Endothelial cell of umbilical vein (primary cell): ENCODE results near the gene HBM. TPM values are rescaled to one million over a fixed set of nuclear protein-coding genes. Genes with fewer than 3 reads are reported as not detected.

Experiments used
- BruUV-seq: library from RNA; stranded (reverse); fragments of 400-500 nt; replicated peaks from 2 replicates; lab custom pipeline; 2021; lab: Mats Ljungman, UMichigan
- CTCF ChIA-PET: fragments of 300-600, 350-600 bp; sonication (Branson Sonifier 250); formaldehyde crosslinking; loops from one replicate; lab custom pipeline; 2021; ENCODE audit warnings: antibody characterized with exemption, inconsistent platforms; lab: Charles Lee
- POLR2A ChIA-PET: fragments of 300-600, 350-600 bp; sonication (Branson Sonifier 250); formaldehyde crosslinking; loops from one replicate; lab custom pipeline; 2021; ENCODE audit warnings: antibody characterized with exemption, inconsistent platforms; lab: Charles Lee
- DNase-seq: peaks from one replicate; pipeline ENCODE4 v3.0.0-alpha.2; 2011; ENCODE audit warnings: low read depth, low spot score
- FAIRE-seq: peaks from 2 replicates; lab custom pipeline; 2011; peaks lifted over from hg19 to GRCh38; lab: Jason Lieb, UNC
- H2AFZ ChIP-seq: 2 replicates; pipeline ENCODE4 v1.6.0; 2012; ENCODE audit warnings: low read depth, low read length, control low read depth, inconsistent platforms
- H3K27ac ChIP-seq: 2 replicates; pipeline ENCODE4 v1.5.1; 2011; ENCODE audit warnings: low read depth, mild to moderate bottlenecking, control low read depth, low read length, moderate library complexity; ENCODE audit not compliant: insufficient read depth
- H3K27me3 ChIP-seq, 2 experiments: 2 replicates each; pipeline versions ENCODE4 v1.6.0 to v1.6.1; 2011; ENCODE audit warnings: low read length in 2 of 2, mixed read lengths in 1 of 2; ENCODE audit not compliant: control insufficient read depth in 2 of 2, insufficient read depth in 2 of 2
- H3K36me3 ChIP-seq, 2 experiments: 2 replicates in 1 of 2; 3 replicates in 1 of 2; pipeline ENCODE4 v1.5.1; 2011; ENCODE audit warnings: low read length in 2 of 2, mild to moderate bottlenecking in 1 of 2, moderate library complexity in 1 of 2; ENCODE audit not compliant: control insufficient read depth in 2 of 2, insufficient read depth in 2 of 2; ENCODE audit errors: extremely low read depth in 1 of 2
- H3K4me1 ChIP-seq: 3 replicates; pipeline ENCODE4 v1.5.1; 2011; ENCODE audit warnings: mild to moderate bottlenecking, low read length; ENCODE audit not compliant: control insufficient read depth, insufficient read depth; ENCODE audit errors: extremely low read depth
- H3K4me2 ChIP-seq: 2 replicates; pipeline ENCODE4 v1.6.1; 2011; ENCODE audit warnings: low read length, control low read depth, mixed read lengths; ENCODE audit not compliant: insufficient read depth
- H3K4me3 ChIP-seq, 3 experiments: fragments of 200-600 bp in 1 of 3; sonication (generic), shearing (Covaris generic) in 1 of 3; replicated peaks in 1 of 3; 2 replicates each; pipeline ENCODE4 v1.5.1; 2011 to 2016; ENCODE audit warnings: control low read depth in 3 of 3, low read length in 3 of 3, mild to moderate bottlenecking in 2 of 3, inconsistent platforms in 1 of 3, low read depth in 1 of 3, moderate library complexity in 1 of 3; ENCODE audit not compliant: insufficient read depth in 1 of 3
- H3K79me2 ChIP-seq: 2 replicates; pipeline ENCODE4 v1.6.0; 2012; ENCODE audit warnings: low read length, inconsistent platforms; ENCODE audit not compliant: control insufficient read depth, insufficient read depth
- H3K9ac ChIP-seq: replicated peaks from 2 replicates; pipeline ENCODE3; 2011; ENCODE audit warnings: low read length, control low read depth; ENCODE audit not compliant: insufficient read depth; ENCODE audit errors: extremely low read depth
- H3K9me1 ChIP-seq: replicated peaks from 3 replicates; pipeline ENCODE4 v1.6.0; 2011; ENCODE audit warnings: mild to moderate bottlenecking, low read length; ENCODE audit not compliant: control insufficient read depth, insufficient read depth; ENCODE audit errors: extremely low read depth
- H3K9me3 ChIP-seq: replicated peaks from 2 replicates; pipeline ENCODE4 v1.5.1; 2012; ENCODE audit warnings: low read length, inconsistent platforms; ENCODE audit not compliant: control insufficient read depth, insufficient read depth
- H4K20me1 ChIP-seq: replicated peaks from 2 replicates; pipeline ENCODE3; 2011; ENCODE audit warnings: mild to moderate bottlenecking, low read length; ENCODE audit not compliant: control insufficient read depth, insufficient read depth; ENCODE audit errors: extremely low read depth
- EZH2 ChIP-seq: IDR thresholded peaks from 2 replicates; pipeline ENCODE4 v1.6.1; 2012; ENCODE audit warnings: borderline replicate concordance, low read depth, mild to moderate bottlenecking, moderate library complexity, low read length, inconsistent platforms; ENCODE audit not compliant: severe bottlenecking
- FOS ChIP-seq: IDR thresholded peaks from 2 replicates; pipeline ENCODE4 v1.6.1; 2011; ENCODE audit warnings: mild to moderate bottlenecking, low read length, moderate library complexity, borderline replicate concordance; ENCODE audit not compliant: insufficient read depth
- GATA2 ChIP-seq: IDR thresholded peaks from 2 replicates; pipeline ENCODE4 v1.7.0; 2011; ENCODE audit warnings: low read depth, mild to moderate bottlenecking, moderate library complexity, mixed read lengths, low read length; ENCODE audit not compliant: insufficient read length, insufficient read depth
- JUN ChIP-seq: IDR thresholded peaks from 2 replicates; pipeline ENCODE4 v1.6.1; 2011; ENCODE audit warnings: borderline replicate concordance, low read depth; ENCODE audit not compliant: insufficient read length, insufficient read depth
- MYC ChIP-seq: IDR thresholded peaks from one replicate; pipeline ENCODE4 v1.6.1; 2011; ENCODE audit warnings: mild to moderate bottlenecking, low read depth, low read length
- POLR2A ChIP-seq: IDR thresholded peaks from 2 replicates; pipeline ENCODE4 v1.6.1; 2012; ENCODE audit warnings: low read depth, mild to moderate bottlenecking, control low read depth, low read length
- POLR2AphosphoS5 ChIP-seq: IDR thresholded peaks from 2 replicates; pipeline ENCODE4 v1.6.1; 2012; ENCODE audit warnings: low read depth, mild to moderate bottlenecking, control low read depth, low read length, moderate library complexity; ENCODE audit not compliant: insufficient read depth
- dilution Hi-C: fragments of 300-500 bp; cut with MboI; formaldehyde crosslinking; loops from one replicate; pipeline ENCODE4 v1.15.0; 2019; ENCODE audit warnings: low sequenced_read_pairs; ENCODE audit not compliant: extremely low pct_ligation_motif_present
- intact Hi-C: fragments of 100-400 bp; cut with micrococcal nuclease; formaldehyde crosslinking; loops from one replicate; pipeline ENCODE4 v1.10.0; 2022
- polyA plus RNA-seq, 4 experiments: library from polyadenylated mRNA; depleted of rRNA in 3 of 4; stranded (reverse) in 3 of 4; unstranded in 1 of 4; fragments of >200 nt; gene quantifications; 2 replicates each; pipeline versions ENCODE4 v1.2.1 to v1.2.3, GENCODE V29; 2011 to 2012; ENCODE audit warnings: missing spikeins in 1 of 4
- total RNA-seq: library from RNA; stranded (reverse); gene quantifications from 2 replicates; pipeline ENCODE4 v1.2.3, GENCODE V29; 2021
- TF ChIP-seq, protein P1 (sequence below), 2 donors: IDR thresholded peaks; 1 replicate in 1 of 2; 2 replicates in 1 of 2; pipeline ENCODE4 v1.5.1; 2011; ENCODE audit warnings: low read length in 2 of 2, mild to moderate bottlenecking in 2 of 2, moderate library complexity in 2 of 2, control low read depth in 1 of 2, inconsistent platforms in 1 of 2, low read depth in 1 of 2; ENCODE audit not compliant: insufficient read depth in 1 of 2; ENCODE audit errors: extremely low read depth in 1 of 2
- TF ChIP-seq, protein P2 (sequence below): IDR thresholded peaks from 2 replicates; pipeline ENCODE4 v1.6.1; 2011; ENCODE audit not compliant: insufficient read depth, insufficient read length

Gene HBM
- total and polyA plus RNA-seq, 2 donors (not counting 3 experiments of a cell fraction or from before 2014, with no cell fraction given), result not detected

GRCh38 chr16:143047-143446, 22.7 kb upstream of the HBM start:
- POLR2A ChIA-PET, result no interaction called here
- H3K9me1 ChIP-seq, result no peaks in the 10 kb centered on the region
- H3K4me1 ChIP-seq, result no peaks in the 10 kb centered on the region
- intact Hi-C loops (no loop called here), dilution Hi-C loops (no loop called here)
- H3K27ac ChIP-seq, result no peak overlapping the region
- FAIRE-seq, result no peak
- H3K9me3 ChIP-seq, result no peaks in the 10 kb centered on the region
- CTCF ChIA-PET, result interaction anchor here (1.4 kb wide), 1 partner anchor 25 kb away, joined by 4 read pairs; no protein-coding TSS in a partner anchor
- no peak overlapping the region for H2AFZ ChIP-seq
- no peaks in the 10 kb centered on the region for H3K27me3 ChIP-seq
- H3K36me3 ChIP-seq, result no peaks in the 10 kb centered on the region
- no peak for DNase-seq
- H3K79me2 ChIP-seq, result peaks cover under 1% of the 10 kb centered on the region
- TF ChIP-seq POLR2AphosphoS5 (no peak), JUN (no peak), EZH2 (no peak), GATA2 (no peak), POLR2A (no peak), FOS (no peak), MYC (no peak)
- TF ChIP-seq, protein P1, sequence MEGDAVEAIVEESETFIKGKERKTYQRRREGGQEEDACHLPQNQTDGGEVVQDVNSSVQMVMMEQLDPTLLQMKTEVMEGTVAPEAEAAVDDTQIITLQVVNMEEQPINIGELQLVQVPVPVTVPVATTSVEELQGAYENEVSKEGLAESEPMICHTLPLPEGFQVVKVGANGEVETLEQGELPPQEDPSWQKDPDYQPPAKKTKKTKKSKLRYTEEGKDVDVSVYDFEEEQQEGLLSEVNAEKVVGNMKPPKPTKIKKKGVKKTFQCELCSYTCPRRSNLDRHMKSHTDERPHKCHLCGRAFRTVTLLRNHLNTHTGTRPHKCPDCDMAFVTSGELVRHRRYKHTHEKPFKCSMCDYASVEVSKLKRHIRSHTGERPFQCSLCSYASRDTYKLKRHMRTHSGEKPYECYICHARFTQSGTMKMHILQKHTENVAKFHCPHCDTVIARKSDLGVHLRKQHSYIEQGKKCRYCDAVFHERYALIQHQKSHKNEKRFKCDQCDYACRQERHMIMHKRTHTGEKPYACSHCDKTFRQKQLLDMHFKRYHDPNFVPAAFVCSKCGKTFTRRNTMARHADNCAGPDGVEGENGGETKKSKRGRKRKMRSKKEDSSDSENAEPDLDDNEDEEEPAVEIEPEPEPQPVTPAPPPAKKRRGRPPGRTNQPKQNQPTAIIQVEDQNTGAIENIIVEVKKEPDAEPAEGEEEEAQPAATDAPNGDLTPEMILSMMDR (IDR thresholded peaks at IDR 0.05; ENCODE audit: extremely low read depth in 1 of 2, insufficient read depth in 1 of 2, low read depth in 1 of 2, low read length in 2 of 2), result no peak
- TF ChIP-seq, protein P2, sequence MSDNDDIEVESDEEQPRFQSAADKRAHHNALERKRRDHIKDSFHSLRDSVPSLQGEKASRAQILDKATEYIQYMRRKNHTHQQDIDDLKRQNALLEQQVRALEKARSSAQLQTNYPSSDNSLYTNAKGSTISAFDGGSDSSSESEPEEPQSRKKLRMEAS, result no peak
- H4K20me1 ChIP-seq, result no peaks in the 10 kb centered on the region
- no peak overlapping the region for H3K4me3 ChIP-seq
- H3K4me2 ChIP-seq, result no peak overlapping the region
- H3K9ac ChIP-seq, result no peak overlapping the region
- BruUV-seq, result no TSS peak
